ENCODE measurements around the gene ETFA. TPM values are rescaled to one million over a fixed set of nuclear protein-coding genes. Genes with fewer than 3 reads are reported as not detected.

ETFA gene
- 100 to 1,000 TPM; 167 to 177 (median 173) TPM for polyA plus RNA-seq (ENCODE audit: insufficient read length in 3 of 3)

- DNase-seq (ENCODE audit: low read depth in 3 of 3, low spot score in 2 of 3) = peak; percentile 88 to 92 (median 89)
Measured at GRCh38 chr15:76311100-76311953, at the start of gene ETFA. ETFA (minus strand) TSS chr15:76311469; CDS start chr15:76311388, 81 bp downstream.

GRCh38 chr15:76360416-76360815 lies 49.1 kb upstream of the ETFA start:
- DNase-seq (ENCODE audit: low read depth in 3 of 3, low spot score in 2 of 3) = no peak

- DNase-seq (ENCODE audit: low read depth in 3 of 3, low spot score in 2 of 3) = no peak
Measured at GRCh38 chr15:76359152-76359551, 47.9 kb upstream of the ETFA start.

GRCh38 chr15:76358453-76358852 lies 47.2 kb upstream of the ETFA start:
- no peak for DNase-seq (ENCODE audit: low read depth in 3 of 3, low spot score in 2 of 3)

GRCh38 chr15:76354823-76355440 lies 43.7 kb upstream of the ETFA start:
- DNase-seq (ENCODE audit: low read depth in 3 of 3, low spot score in 2 of 3) = no peak

- DNase-seq (ENCODE audit: low read depth in 3 of 3, low spot score in 2 of 3) = no peak
Measured at GRCh38 chr15:76353903-76354302, 42.6 kb upstream of the ETFA start.

GRCh38 chr15:76353023-76353577 lies 41.8 kb upstream of the ETFA start:
- no peak for DNase-seq (ENCODE audit: low read depth in 3 of 3, low spot score in 2 of 3)

GRCh38 chr15:76349301-76350070 lies 38.2 kb upstream of the ETFA start:
- no peak for DNase-seq (ENCODE audit: low read depth in 3 of 3, low spot score in 2 of 3)

GRCh38 chr15:76347482-76348055 lies 36.3 kb upstream of the ETFA start:
- DNase-seq (ENCODE audit: low read depth in 3 of 3, low spot score in 2 of 3) = no peak

- no peak for DNase-seq (ENCODE audit: low read depth in 3 of 3, low spot score in 2 of 3)
Measured at GRCh38 chr15:76346669-76347481, 35.6 kb upstream of the ETFA start.

- no peak for DNase-seq (ENCODE audit: low read depth in 3 of 3, low spot score in 2 of 3)
Measured at GRCh38 chr15:76345880-76346668, 34.8 kb upstream of the ETFA start.

GRCh38 chr15:76345583-76345879 lies 34.3 kb upstream of the ETFA start:
- no peak for DNase-seq (ENCODE audit: low read depth in 3 of 3, low spot score in 2 of 3)

GRCh38 chr15:76344893-76345582 lies 33.8 kb upstream of the ETFA start:
- DNase-seq (ENCODE audit: low read depth in 3 of 3, low spot score in 2 of 3) = no peak

- no peak for DNase-seq (ENCODE audit: low read depth in 3 of 3, low spot score in 2 of 3)
Measured at GRCh38 chr15:76343313-76343996, 32.2 kb upstream of the ETFA start.

- no peak for DNase-seq (ENCODE audit: low read depth in 3 of 3, low spot score in 2 of 3)
Measured at GRCh38 chr15:76342382-76343201, 31.3 kb upstream of the ETFA start.

GRCh38 chr15:76342058-76342381 lies 30.8 kb upstream of the ETFA start:
- no peak for DNase-seq (ENCODE audit: low read depth in 3 of 3, low spot score in 2 of 3)

GRCh38 chr15:76341366-76342057 lies 30.2 kb upstream of the ETFA start:
- no peak for DNase-seq (ENCODE audit: low read depth in 3 of 3, low spot score in 2 of 3)

Data from right renal cortex interstitium (tissue), 3 donors.